GM21529 (cell line): ENCODE measurements around the gene LRPAP1.
"Not testable (repeated sequence)": the region's sequence is repeated elsewhere in the genome, so short reads cannot be mapped to it uniquely, and the experiment has no call there.

Experiments
- ATAC-seq: cut with Tn5 transposase; IDR thresholded peaks from one replicate; pipeline ENCODE4 v1.9.1; 2021; ENCODE audit not compliant: unreplicated experiment

The LRPAP1 gene

DNA sequence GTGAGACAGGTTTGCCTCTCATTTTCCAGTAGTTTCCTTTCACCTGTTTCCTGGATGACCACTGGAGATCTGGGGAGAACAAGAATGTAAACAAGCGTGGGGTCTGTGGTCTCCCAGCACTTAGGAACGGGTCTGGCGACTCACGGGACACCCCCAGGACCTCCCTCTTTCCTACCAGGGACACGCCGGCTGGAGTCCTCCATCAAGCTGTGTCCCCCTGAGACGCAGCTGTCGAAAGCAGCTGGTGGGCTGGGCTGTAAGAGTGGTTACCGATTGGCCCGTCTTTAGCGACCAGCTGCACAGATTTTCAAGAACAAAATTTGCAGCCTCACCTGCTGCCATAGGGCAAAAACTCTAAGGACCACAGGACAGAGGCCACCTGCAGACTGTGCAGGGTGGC, 11.9 kb downstream of the LRPAP1 start:
- ATAC-seq, result no peak

DNA sequence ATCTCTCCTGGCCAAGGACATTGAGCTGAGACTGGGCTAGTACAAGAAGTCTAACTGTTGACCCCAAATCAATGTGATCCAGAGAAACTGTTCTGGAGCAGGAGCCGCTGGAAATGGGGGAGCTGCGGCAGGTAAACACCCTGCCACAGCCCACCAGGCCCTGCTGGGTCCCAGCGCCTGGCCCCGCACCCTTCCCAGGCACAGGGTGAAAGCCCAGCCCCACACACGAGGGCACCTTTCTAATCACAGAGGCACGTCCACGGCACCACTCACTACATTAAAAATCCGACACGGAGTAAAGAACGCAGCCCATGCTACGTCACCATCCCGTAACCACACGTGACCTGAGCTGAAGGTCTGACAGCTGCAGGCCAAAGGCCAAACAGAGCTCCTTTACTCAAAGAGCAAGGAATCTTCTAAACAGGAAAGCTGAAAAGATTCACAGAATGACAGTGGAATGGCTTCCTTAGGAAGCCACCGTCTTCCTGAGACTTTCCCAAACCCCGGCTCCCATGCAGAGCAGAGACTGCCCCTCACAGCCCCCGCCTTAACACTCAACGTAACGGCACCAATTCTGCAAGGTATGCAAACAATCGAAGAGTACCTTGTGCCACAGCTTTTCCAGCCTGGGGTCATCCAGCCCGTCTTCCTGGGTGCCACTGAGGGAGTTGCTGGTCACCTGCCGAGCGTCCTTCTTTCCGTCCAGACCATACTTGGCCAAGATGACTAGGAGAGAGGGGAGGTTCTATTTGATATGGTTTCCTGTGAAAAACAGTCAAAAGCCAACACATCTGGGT, 12.6 kb downstream of the LRPAP1 start:
- ATAC-seq, result no peak

DNA sequence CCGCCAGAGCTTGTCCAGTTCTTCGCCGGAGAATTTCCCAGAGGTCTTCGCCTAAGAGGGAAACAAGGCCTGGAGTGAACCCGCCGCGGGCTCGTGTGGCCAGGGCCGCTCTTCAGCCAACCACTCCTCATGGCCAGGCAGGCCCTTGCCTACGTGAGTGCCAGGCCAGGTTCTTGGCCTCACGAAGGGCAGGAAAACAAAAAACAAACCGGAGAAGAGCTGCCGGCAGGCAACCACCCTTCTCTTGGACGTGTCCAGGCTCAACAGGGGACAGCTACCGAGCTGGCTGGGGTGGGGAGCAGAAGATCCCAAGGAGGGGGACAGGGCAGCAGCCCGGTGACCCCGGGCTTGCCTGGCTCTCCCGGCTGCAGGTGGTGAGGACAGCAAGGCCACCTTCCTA, 13.3 kb downstream of the LRPAP1 start:
- no peak for ATAC-seq

DNA sequence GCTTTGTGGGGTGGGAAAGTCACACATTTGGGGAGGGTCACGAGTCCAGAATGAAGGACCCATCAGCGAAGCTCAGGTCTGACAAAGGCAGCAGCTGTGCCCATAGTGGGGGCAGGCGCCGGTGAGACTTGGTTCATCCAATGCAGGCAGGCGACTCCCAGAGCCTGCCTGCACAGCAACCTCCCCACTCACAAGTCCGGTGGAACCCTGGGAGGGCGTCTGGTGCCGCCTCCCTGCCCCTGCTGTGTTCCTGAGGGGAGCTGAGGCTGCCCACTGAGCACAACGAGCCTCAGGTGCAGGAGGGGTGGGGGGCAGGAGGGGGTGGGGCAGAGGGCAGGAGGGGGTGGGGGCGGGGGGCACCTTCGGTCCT, 13.7 kb downstream of the LRPAP1 start:
- ATAC-seq, result no peak

DNA sequence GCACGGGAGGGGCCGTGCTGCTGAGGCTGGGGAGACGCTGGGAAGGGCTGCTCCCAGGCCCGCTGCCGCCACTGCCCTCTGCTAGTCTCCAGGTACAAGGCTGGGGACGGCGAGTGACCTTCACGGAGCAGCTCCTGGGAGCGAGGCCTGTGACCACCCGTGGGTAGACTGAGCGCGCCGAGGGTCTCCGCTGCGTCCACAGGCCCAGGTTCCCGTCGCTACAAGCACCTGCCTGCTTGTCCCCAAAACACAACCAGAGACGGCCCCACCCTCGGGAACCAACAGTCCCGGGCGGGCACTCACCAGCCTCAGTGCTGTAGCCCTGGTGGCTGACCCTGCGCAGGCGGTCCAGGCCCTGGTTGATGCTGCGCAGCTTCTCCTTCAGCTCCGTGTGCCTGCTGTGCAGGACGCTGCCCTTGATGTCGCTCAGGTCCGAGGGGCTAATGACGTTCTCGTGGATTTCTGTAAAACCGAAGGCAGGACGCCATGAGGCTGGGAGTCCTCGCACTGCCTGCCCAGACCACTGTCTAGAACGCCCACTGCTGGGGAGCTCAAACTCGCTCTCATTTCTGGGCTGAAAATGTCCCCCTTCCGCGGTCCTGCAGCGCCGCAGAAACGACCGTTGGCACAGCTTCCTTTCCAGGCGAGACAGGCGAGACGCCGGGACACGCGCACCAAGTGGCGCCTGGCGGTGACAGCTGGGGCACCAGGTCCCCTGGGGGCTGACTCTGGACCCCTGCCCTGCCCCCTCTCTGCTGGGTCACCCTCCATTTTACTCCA, 14.3 kb downstream of the LRPAP1 start:
- ATAC-seq, result no peak

DNA sequence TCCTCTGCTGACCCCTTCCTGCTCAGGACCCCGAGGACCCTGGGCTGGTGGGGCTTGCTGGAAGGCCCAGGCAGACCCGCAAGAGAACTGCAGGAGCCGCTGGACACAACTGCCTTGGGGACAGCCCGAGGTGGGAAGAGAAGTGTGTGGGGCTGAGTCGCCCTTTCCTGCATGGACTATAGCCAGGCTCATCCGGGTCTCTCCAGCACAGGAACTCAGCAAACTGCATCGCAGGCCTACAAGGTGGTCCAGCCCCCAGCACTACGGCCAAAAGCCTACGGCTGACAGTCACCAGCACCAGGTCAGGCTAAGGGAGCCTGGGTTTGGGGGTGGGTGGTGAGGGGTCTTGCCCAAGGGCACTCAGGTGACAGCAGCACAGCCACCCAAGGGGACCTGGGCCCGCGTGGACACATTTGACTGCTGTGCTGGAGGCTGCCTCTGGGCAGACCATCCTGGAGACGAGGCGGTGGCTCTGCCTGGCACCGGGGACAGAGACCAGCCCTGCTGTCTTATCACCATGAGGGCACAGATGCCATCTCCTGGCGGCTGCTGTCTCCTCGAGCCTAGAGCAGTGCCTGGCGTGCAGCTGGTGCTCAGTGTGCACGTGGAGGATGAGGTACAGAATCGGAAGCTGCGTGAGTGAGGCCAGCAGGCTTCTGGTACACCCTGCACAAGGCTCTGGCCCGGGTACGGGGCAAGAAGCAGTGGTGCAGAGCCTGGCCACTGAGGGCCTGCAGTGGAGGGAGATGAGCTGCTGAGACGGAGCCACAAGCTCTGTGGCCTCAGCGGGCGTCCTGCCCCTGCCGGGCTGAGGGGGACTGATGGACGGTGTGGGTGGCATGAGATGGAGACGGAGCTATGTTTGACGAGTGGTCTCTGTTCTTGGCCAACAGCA, 15.1 kb downstream of the LRPAP1 start:
- no peak for ATAC-seq

DNA sequence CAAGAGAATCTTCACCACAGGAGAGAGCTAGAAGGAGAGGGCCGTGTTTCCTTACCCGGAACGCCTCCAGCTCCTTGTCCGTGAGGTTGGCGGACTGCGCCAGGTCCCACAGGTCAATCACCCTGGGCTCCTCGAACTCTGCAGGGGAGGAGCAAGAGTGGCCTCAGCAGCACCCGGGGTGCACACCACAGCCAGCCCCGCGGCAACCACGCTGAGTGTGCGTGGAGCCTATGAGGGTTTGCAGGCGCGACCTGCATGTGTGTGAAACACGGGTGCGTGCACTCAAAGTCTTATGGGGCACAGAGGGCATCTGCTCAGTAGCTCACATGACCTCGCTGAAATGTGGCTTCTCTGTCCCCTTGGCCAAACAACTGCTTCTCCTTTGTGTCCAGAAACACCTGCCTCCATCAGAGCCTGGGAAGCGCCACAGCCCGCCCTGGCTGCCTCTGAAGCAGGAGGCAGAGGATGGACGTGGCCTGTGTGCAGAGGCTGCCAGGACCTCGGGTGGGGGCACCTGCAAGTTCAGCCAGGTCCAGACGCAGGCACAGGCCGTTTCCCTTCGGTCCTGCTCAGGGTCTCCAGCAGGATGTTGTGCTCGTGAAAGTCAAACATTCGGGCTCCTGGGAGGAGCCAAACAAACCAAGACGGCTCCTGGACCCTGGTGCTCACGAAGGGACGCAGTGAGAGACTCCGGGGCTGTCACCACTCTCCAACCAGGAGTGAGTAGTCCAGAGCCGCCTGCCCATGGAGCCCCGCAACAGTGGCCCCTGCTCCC, 16.0 kb downstream of the LRPAP1 start:
- no peak for ATAC-seq

DNA sequence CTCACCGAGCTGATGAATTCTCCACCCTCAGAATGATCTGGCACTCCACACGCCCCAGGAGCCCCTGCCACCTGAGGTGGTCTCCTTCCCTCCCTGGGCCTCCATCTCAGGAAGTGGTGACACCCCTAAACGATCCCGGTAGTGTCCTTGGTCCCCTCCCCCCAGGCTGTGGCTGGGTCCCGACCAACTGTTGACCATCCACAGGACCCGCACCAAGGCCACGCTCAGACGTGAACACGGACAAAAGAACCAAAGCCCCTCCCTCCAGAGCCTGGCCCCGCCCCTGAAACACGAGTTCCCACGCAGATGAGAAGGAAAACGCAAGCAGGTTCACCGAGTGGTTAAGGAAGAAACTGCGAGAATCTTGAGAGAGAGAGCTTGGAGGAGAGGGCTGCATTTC, 16.6 kb downstream of the LRPAP1 start:
- no peak for ATAC-seq

DNA sequence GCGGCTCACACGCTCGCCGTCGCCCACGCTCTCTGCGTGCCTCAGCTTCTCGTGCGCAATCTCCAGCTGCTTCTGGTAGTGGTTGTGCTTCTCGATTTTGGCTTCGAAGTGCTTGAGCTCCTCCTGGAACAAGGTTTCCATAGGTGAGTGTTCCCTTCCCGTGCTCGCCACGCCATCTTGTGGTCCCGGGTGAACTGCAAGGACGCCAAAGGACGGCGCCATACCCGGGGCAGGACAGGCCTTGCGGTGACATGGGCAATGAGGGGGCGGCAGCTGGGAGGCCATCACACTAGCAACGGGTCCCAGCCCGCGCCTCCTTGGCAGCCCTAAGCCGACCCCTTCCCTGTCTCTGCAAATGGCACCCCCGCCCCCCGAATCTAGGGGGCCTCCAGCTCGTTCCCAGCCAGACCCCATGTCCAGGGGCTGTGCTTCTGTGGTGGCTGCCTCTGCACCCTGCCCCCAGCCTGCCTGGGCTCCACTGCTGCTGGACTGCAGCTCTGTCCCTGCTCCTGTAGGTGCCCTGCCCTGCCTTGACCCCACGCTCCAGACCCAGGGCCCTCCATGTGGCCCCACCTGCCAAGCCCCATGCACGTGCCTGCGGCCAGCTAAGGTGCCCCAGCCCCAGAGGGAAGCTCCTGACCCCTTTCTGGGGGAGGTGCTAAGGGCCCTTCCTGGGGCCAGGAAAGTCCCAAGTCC, 17.3 kb downstream of the LRPAP1 start:
- no peak for ATAC-seq

DNA sequence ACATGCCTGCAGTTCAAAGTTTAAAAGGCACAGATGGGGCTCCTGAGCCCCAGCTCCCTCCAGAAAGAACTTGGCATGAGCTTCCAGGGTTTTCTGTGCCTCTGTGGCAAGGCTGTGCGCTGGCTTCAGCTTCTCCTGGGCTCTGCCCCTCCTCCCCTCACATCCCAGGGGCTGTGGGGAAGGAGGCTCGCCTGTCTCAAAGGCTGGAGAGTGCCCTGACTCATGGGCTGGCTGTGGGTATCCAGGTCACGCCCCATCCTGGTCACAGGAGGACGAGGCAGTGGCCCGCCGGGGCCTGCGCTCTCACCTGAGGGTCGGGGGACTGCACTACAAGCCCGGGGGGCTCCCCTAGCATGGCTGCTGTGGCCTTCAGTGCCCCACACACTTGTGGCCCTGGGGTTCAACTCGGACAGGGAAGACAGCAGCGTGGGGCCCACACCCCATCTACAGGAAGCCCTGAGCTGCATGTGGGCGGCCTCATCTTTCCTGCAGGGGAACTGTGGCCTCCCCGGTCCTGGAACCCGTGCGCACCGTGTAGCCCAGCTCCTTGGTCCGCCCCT, 17.9 kb downstream of the LRPAP1 start:
- no peak for ATAC-seq

DNA sequence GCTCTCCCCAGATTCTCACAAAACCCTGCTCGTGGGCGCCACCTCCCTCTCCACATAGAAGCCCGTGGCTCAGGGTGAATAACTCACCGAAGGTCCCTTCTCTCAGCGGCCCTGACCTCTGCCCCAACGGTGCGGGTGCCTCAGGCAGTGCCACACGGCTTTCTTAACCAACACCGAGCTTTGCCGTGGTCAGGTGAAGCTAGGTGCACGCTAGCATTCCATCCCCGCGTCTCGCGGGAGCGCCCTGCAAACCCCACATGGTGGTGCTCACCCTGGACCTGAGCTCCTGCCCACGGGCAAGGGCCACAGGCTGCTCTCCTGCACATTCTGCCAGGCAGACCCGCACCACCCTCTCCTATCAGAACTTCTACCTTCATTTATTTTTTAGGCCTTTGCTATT, 18.4 kb downstream of the LRPAP1 start:
- no peak for ATAC-seq

DNA sequence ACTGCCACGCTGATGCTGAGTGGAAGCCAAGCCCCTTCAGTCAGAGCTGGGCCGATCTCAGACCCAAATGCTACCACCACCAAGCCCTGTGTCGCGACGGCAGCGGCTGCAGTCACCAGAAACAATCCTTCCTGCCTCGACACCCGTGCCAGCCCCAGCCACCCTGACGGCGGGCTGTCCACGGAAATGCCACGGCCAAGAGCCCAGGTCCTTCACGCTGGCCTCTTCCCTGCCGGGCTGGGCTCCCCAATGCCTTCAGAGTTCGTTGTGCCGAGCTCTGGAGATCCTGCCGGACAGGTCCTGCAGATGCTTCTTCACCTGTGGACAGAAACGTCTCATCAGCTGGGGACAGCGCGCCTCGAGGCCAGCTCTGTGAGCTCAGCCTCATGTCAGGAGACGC, 19.5 kb downstream of the LRPAP1 start:
- ATAC-seq, result no peak

DNA sequence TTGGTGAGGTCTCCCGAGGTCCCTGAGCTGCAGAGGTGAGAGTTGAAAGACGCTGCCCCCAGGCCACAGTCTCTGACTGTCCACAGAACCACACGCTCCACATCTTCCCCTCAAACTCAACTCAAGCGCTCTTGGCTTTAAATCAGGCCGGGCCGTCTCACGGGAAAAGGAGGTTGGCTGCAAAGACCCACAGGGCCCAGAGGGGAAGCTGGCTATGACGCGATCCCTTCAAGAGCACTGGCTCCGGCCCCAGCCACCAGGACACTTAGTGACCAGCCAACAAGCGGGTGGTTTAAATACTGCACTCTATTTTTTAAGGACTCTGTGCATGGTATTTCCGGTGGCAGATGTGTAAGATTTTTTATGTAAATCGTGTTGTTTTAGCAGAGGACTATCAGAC, 19.9 kb downstream of the LRPAP1 start:
- ATAC-seq, result no peak

DNA sequence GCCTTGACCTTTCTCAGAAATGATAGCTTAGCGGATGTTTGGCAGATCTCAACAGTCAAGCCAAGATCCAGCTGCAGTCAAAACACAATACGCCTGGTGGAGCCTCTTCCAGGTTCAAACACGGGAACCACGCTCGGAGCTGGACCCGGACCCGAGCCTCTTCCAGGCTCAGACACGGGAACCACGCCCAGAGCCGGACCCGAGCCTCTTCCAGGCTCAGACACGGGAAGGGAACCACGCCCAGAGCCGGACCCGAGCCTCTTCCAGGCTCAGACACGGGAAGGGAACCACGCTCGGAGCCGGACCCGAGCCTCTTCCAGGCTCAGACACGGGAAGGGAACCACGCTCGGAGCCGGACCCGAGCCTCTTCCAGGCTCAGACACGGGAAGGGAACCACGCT, 20.6 kb downstream of the LRPAP1 start:
- not testable (repeated sequence) for ATAC-seq

DNA sequence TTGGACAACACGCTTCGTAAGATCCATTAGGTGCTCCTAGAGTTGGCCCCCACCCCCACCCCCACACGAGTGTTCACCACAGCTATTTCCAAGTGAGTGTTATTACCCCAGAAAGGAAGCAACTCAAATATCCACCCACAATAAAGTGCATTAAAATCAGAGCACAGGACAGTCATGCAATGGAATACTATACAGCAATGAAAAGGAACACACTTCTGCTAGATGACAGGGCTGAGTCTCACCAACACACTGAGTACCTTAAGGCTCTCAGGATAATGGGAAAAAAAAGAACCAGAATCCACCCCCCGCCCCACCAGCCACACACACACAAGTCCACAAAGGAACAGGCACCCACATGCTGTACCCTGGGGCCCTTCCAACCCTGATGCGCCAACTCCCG, 21.0 kb downstream of the LRPAP1 start:
- no peak for ATAC-seq

DNA sequence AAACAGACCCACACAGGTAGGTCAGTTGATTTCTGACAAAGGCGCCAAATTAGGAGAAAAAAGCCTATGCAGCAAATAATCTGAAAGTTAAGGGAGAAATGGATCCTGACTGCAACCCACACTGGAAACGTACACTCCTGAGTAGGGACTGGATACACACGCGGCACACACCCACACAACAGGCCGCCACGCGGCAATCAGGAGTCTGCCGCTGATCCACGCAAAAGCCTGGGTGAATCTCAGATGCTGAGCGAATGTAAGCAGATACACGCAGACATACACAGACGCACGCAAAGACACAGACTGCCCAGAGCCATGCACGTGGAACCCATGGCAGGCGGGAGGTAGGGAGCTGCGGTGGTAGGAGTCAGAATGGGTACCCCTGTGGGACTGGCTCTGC, 21.7 kb downstream of the LRPAP1 start:
- no peak for ATAC-seq

DNA sequence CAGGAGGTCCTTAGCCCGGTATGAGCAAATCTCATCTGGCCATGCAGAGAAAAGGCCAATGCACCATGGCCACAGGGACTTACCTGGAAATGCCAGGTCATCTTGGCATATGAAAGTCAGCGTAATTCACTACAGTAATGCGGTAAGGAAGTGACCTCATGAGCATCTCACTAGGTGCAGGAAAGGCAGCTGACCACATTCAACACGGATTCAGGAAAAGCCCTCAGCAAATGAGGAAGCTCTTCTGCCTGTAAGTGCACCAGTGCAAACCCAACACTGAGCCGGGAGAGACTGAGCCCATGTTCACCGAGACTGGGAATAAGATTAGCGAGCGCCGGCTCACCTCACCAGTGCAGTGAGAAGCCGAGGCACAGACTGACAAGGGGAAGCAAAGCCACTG, 23.7 kb downstream of the LRPAP1 start:
- no peak for ATAC-seq

DNA sequence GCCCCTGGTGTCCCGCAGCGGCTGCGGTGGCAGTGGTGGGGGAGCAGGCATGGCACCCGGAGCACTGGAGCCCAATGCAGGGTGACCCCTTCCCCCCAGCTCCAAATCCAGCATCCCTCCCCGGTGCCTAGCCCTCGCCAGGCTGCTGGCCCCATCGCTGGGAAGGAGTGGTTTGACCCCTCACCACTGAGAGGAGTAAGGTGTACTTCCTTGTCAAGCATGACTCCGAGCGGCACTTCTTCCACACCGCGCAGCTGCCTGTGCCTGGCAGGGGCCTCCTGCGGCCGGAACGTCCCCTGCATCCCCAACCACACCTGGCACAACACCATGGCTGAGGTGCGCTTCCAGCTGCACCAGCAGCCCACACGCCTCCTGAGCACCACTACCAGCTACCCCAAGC, 27.0 kb downstream of the LRPAP1 start:
- ATAC-seq, result no peak

DNA sequence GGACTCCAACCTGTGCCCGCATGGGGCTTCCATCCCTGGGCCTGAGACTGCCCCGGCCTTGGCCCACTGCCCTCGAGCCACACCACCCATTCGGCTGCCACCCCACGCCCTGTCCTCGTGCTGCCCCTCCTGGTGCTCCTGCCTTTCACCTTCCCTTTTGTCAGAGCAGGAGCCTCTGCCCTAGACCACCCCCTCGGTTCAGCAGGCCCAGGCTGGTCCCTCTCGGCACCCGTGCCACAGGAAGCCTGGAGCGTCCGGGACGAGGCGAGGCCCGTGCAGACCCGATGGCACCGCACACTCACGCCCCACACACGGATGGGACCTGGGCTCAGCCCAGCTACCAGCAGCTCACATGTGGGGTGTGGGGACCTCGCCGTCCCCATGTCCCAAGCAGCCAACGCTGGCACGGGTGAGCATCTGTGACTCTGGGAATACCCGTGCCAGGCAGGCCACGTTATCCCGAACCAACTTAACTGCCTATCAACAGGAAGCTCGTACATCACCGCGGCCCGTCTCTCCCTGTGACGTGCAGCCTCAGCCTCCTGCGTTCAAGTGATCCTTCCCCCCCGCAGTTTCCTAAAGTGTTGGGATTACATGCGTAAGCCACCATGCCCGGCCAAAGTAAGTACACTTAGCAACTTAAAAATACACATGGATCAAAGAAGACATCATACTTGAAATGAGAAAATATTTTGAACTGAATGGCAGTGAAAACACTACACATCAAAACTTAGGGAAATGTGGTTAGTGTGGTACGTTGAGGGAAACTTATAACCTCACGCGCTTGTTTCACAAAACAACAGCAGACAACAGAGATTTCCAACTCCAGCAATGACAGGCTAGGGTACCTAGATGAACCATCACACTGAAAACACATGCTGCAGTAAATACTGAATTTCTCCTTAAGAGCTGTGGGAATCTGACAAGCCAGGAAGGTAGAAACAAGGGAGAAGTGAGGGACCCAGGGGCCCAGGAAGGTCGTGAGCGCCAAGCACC, 29.0 kb downstream of the LRPAP1 start:
- ATAC-seq, result no peak
